IMR-90 (cell line): ENCODE measurements around the gene LOXL4. TPM values are rescaled to one million over a fixed set of nuclear protein-coding genes. Genes with fewer than 3 reads are reported as not detected.

Experiments
- ATAC-seq: fragments of 200-7000 bp; cut with Tn5 transposase; 2 replicates; pipeline ENCODE4 v1.9.1; 2020; ENCODE audit warnings: low read depth, mild to moderate bottlenecking, moderate library complexity
- BruUV-seq: library from RNA; stranded (reverse); fragments of 400-500 nt; replicated peaks from 2 replicates; lab custom pipeline; 2021; lab: Mats Ljungman, UMichigan
- CTCF ChIA-PET: fragments of 300-600 bp; formaldehyde crosslinking; extraction: SDS; loops from one replicate; lab custom pipeline; 2021; ENCODE audit warnings: antibody characterized with exemption; lab: Yijun Ruan, JAX
- POLR2A ChIA-PET: fragments of 300-600 bp; sonication (Branson Sonifier 250); formaldehyde crosslinking; loops from one replicate; lab custom pipeline; 2022; ENCODE audit warnings: antibody characterized with exemption; ENCODE audit not compliant: unreplicated experiment; lab: Charles Lee
- DNase-seq: peaks from one replicate; pipeline ENCODE4 v3.0.0; 2013
- H2AFZ ChIP-seq: replicated peaks from 2 replicates; pipeline ENCODE3; 2013; ENCODE audit warnings: low read length, mild to moderate bottlenecking; ENCODE audit not compliant: poor library complexity
- H2AK5ac ChIP-seq: 2 replicates; pipeline ENCODE4 v1.6.1; 2013; ENCODE audit warnings: low read depth, low read length, inconsistent platforms
- H2AK9ac ChIP-seq: replicated peaks from 2 replicates; pipeline ENCODE3; 2013; ENCODE audit warnings: mild to moderate bottlenecking, low read depth, low read length, moderate library complexity; ENCODE audit not compliant: poor library complexity
- H2BK120ac ChIP-seq: 2 replicates; pipeline ENCODE4 v1.6.1; 2013; ENCODE audit warnings: low read depth, low read length, inconsistent platforms
- H2BK15ac ChIP-seq: 3 replicates; pipeline ENCODE4 v1.6.1; 2013; ENCODE audit warnings: low read depth, low read length, inconsistent platforms
- H2BK20ac ChIP-seq: 2 replicates; pipeline ENCODE4 v1.6.1; 2013; ENCODE audit warnings: low read depth, mild to moderate bottlenecking, inconsistent platforms, low read length, moderate library complexity
- H2BK5ac ChIP-seq: 2 replicates; pipeline ENCODE4 v1.6.1; 2013; ENCODE audit warnings: mild to moderate bottlenecking, low read depth, low read length, inconsistent platforms; ENCODE audit not compliant: poor library complexity, severe bottlenecking
- H3K14ac ChIP-seq: replicated peaks from 2 replicates; pipeline ENCODE4 v1.6.1; 2013; ENCODE audit warnings: low read depth, low read length, inconsistent platforms
- H3K18ac ChIP-seq: 2 replicates; pipeline ENCODE4 v1.6.1; 2013; ENCODE audit warnings: low read depth, low read length, control low read depth
- H3K23ac ChIP-seq: 2 replicates; pipeline ENCODE4 v1.6.1; 2013; ENCODE audit warnings: low read depth, low read length, inconsistent platforms
- H3K27ac ChIP-seq: 2 replicates; pipeline ENCODE4 v1.5.1; 2013; ENCODE audit warnings: mild to moderate bottlenecking, control low read depth, low read length; ENCODE audit not compliant: insufficient read depth
- H3K27me3 ChIP-seq: 2 replicates; pipeline ENCODE4 v1.6.1; 2013; ENCODE audit warnings: low read length; ENCODE audit not compliant: control insufficient read depth, insufficient read depth
- H3K36me3 ChIP-seq: 2 replicates; pipeline ENCODE4 v1.6.1; 2013; ENCODE audit warnings: low read length, mixed read lengths; ENCODE audit not compliant: control insufficient read depth, insufficient read depth
- H3K4ac ChIP-seq: 2 replicates; pipeline ENCODE4 v1.6.1; 2013; ENCODE audit warnings: low read depth, low read length, inconsistent platforms
- H3K4me1 ChIP-seq: 2 replicates; pipeline ENCODE4 v1.6.1; 2013; ENCODE audit warnings: low read length, mixed read lengths; ENCODE audit not compliant: control insufficient read depth, insufficient read depth
- H3K4me2 ChIP-seq: 2 replicates; pipeline ENCODE4 v1.6.1; 2013; ENCODE audit warnings: low read depth, mild to moderate bottlenecking, control low read depth, low read length, moderate library complexity
- H3K4me3 ChIP-seq: 2 replicates; pipeline ENCODE4 v1.5.1; 2013; ENCODE audit warnings: low read depth, mild to moderate bottlenecking, control low read depth, low read length, moderate library complexity; ENCODE audit not compliant: insufficient read depth
- H3K56ac ChIP-seq: 2 replicates; pipeline ENCODE4 v1.6.1; 2013; ENCODE audit warnings: low read length, inconsistent platforms; ENCODE audit not compliant: insufficient read depth; ENCODE audit errors: extremely low read depth
- H3K79me1 ChIP-seq, 2 experiments: 2 replicates each; pipeline ENCODE4 v1.6.1; 2013; ENCODE audit warnings: low read length in 2 of 2, inconsistent platforms in 1 of 2, low read depth in 1 of 2
- H3K9ac ChIP-seq: 2 replicates; pipeline ENCODE4 v1.6.1; 2013; ENCODE audit warnings: low read depth, low read length, control low read depth
- H3K9me1 ChIP-seq: 2 replicates; pipeline ENCODE4 v1.6.1; 2013; ENCODE audit warnings: low read length, inconsistent platforms; ENCODE audit not compliant: insufficient read depth
- H3K9me3 ChIP-seq: 2 replicates; pipeline ENCODE4 v1.6.1; 2013; ENCODE audit warnings: low read length; ENCODE audit not compliant: control insufficient read depth, insufficient read depth
- H4K20me1 ChIP-seq: 2 replicates; pipeline ENCODE4 v1.6.1; 2013; ENCODE audit warnings: low read length, inconsistent platforms; ENCODE audit not compliant: insufficient read depth
- H4K5ac ChIP-seq: 2 replicates; pipeline ENCODE4 v1.6.1; 2013; ENCODE audit warnings: mild to moderate bottlenecking, low read depth, low read length, control low read depth
- H4K8ac ChIP-seq, 2 experiments: 2 replicates each; pipeline ENCODE4 v1.6.1; 2013; ENCODE audit warnings: low read depth in 2 of 2, low read length in 2 of 2, control low read depth in 1 of 2, inconsistent platforms in 1 of 2
- H4K91ac ChIP-seq: 2 replicates; pipeline ENCODE4 v1.6.1; 2013; ENCODE audit warnings: low read depth, low read length, inconsistent platforms; ENCODE audit not compliant: insufficient read depth
- BHLHE40 ChIP-seq: fragments of 150-350 bp; IDR thresholded peaks from 2 replicates; pipeline ENCODE4 v1.6.1; 2016; ENCODE audit warnings: mild to moderate bottlenecking, low read depth, low read length
- CEBPB ChIP-seq: IDR thresholded peaks from 2 replicates; pipeline ENCODE4 v1.6.1; 2012; ENCODE audit warnings: low read depth, low read length, improper control_type of control experiment
- CHD1 ChIP-seq: IDR thresholded peaks from 2 replicates; pipeline ENCODE4 v1.6.1; 2012; ENCODE audit warnings: low read depth, low read length, improper control_type of control experiment
- FOS ChIP-seq: fragments of 150-350 bp; IDR thresholded peaks from 2 replicates; pipeline ENCODE4 v1.6.1; 2016; ENCODE audit warnings: low read depth, low read length
- MAFK ChIP-seq: IDR thresholded peaks from 2 replicates; pipeline ENCODE4 v1.6.1; 2012; ENCODE audit warnings: low read depth, low read length, improper control_type of control experiment
- MAZ ChIP-seq: IDR thresholded peaks from 2 replicates; pipeline ENCODE4 v1.6.1; 2012; ENCODE audit warnings: low read depth, mild to moderate bottlenecking, low read length, improper control_type of control experiment, moderate library complexity, borderline replicate concordance
- MXI1 ChIP-seq: IDR thresholded peaks from 2 replicates; pipeline ENCODE4 v1.6.1; 2012; ENCODE audit warnings: low read depth, mild to moderate bottlenecking, low read length, moderate library complexity, borderline replicate concordance
- NFE2L2 ChIP-seq: fragments of 150-350 bp; IDR thresholded peaks from 2 replicates; pipeline ENCODE4 v1.6.1; 2016; ENCODE audit warnings: low read depth, mild to moderate bottlenecking, low read length
- POLR2A ChIP-seq: IDR thresholded peaks from 2 replicates; pipeline ENCODE4 v1.6.1; 2012; ENCODE audit warnings: mild to moderate bottlenecking, low read depth, low read length
- RAD21 ChIP-seq: IDR thresholded peaks from 2 replicates; pipeline ENCODE4 v1.6.1; 2012; ENCODE audit warnings: low read length, improper control_type of control experiment
- RCOR1 ChIP-seq: IDR thresholded peaks from 2 replicates; pipeline ENCODE4 v1.6.1; 2012; ENCODE audit warnings: mild to moderate bottlenecking, low read length, improper control_type of control experiment; ENCODE audit not compliant: insufficient replicate concordance
- RFX5 ChIP-seq: IDR thresholded peaks from 2 replicates; pipeline ENCODE4 v1.8.0; 2012; ENCODE audit warnings: low read depth, mild to moderate bottlenecking, low read length, moderate library complexity
- SMC3 ChIP-seq: fragments of 150-350 bp; IDR thresholded peaks from 2 replicates; pipeline ENCODE4 v1.6.1; 2016; ENCODE audit warnings: low read depth, mild to moderate bottlenecking, antibody characterized with exemption, low read length, moderate library complexity
- WGBS, 2 experiments: methylation state at CpG; one replicate each; pipeline versions ENCODE4 v1.1.5 to v1.1.7; 2013; ENCODE audit warnings: missing lambda C conversion rate in 2 of 2; ENCODE audit not compliant: insufficient read length in 1 of 2; ENCODE audit errors: extremely low coverage in 2 of 2; 5-methylcytosine and 5-hydroxymethylcytosine counted together
- dilution Hi-C: fragments of 300-500 bp; cut with HindIII; formaldehyde crosslinking; loops from one replicate; pipeline ENCODE4 v1.14.3; 2018; ENCODE audit warnings: low sequenced_read_pairs; ENCODE audit not compliant: unreplicated experiment
- in situ Hi-C: fragments of 300-500 bp; cut with MboI; formaldehyde crosslinking; loops from 3 replicates; pipeline ENCODE4 v1.14.3; 2019; ENCODE audit warnings: low sequenced_read_pairs, inconsistent platforms, mixed read lengths
- intact Hi-C: fragments of 100-400 bp; cut with micrococcal nuclease; formaldehyde crosslinking; loops from 2 replicates; pipeline ENCODE4 v1.10.0; 2022
- polyA plus RNA-seq, 3 experiments: library from polyadenylated mRNA; depleted of rRNA; stranded (reverse); fragments of >200 nt; gene quantifications; 2 replicates each; pipeline ENCODE4 v1.2.3, GENCODE V29; 2012; ENCODE audit warnings: low replicate concordance in 1 of 3
- total RNA-seq: library from RNA; depleted of rRNA; stranded (reverse); fragments of >200 nt; gene quantifications from 2 replicates; pipeline ENCODE4 v1.2.3, GENCODE V29; 2012
- TF ChIP-seq, protein P1 (sequence below): conservative IDR thresholded peaks from 2 replicates; pipeline ENCODE4 v1.5.1; 2012; ENCODE audit warnings: mild to moderate bottlenecking, low read depth, low read length, improper control_type of control experiment
- TF ChIP-seq, protein P2 (sequence below): fragments of 150-350 bp; IDR thresholded peaks from 2 replicates; pipeline ENCODE4 v1.6.1; 2016; ENCODE audit warnings: low read depth, mild to moderate bottlenecking, low read length, moderate library complexity, borderline replicate concordance
- TF ChIP-seq, protein P3 (sequence below): fragments of 150-350 bp; IDR thresholded peaks from 2 replicates; pipeline ENCODE4 v1.6.1; 2017; ENCODE audit warnings: mild to moderate bottlenecking, antibody characterized with exemption, low read length, low read depth

Gene LOXL4
- total and polyA plus RNA-seq, 2 of the 4 experiments (the other 2 are of a cell fraction) = 20.8 to 26.7 TPM

GRCh38 chr10:98208925-98209324 is 59.1 kb downstream of the LOXL4 start:
- Histone ChIP-seq H2BK5ac (no peak overlapping the region), H3K36me3 (peaks cover 8% of the 10 kb centered on the region), H4K8ac (no peak overlapping the region), H3K56ac (no peak overlapping the region), H3K9me1 (0 out of 2 replicates have a peak, but pooled peaks cover 2% of the 10 kb centered on the region), H3K14ac (no peak overlapping the region), H4K20me1 (no peaks in the 10 kb centered on the region; the same call in 1 of the 2 replicates), H2BK15ac (no peak overlapping the region), H2BK120ac (no peak overlapping the region), H2AK9ac (no peak overlapping the region), H2AFZ (no peak overlapping the region), H3K27me3 (no peaks in the 10 kb centered on the region), H4K91ac (no peak overlapping the region), H3K9me3 (no peaks in the 10 kb centered on the region), H3K27ac (no peak overlapping the region), H3K4me1 (no peaks in the 10 kb centered on the region), H3K4ac (no peak overlapping the region), H4K5ac (no peak overlapping the region), H2AK5ac (no peak overlapping the region), H3K4me3 (no peak overlapping the region), H3K4me2 (no peak overlapping the region), H3K18ac (no peak overlapping the region), H3K23ac (no peak overlapping the region), H3K79me1 (peaks cover 15 to 26% of the 10 kb centered on the region in 2 experiments), H2BK20ac (no peak overlapping the region), H3K9ac (no peak overlapping the region)
- POLR2A ChIA-PET = no interaction called here
- no TSS peak for BruUV-seq
- CTCF ChIA-PET = no interaction called here
- DNase-seq (peak; percentile 11), ATAC-seq (no peak; the same call in 1 of the 2 replicates)
- TF ChIP-seq, protein P1, sequence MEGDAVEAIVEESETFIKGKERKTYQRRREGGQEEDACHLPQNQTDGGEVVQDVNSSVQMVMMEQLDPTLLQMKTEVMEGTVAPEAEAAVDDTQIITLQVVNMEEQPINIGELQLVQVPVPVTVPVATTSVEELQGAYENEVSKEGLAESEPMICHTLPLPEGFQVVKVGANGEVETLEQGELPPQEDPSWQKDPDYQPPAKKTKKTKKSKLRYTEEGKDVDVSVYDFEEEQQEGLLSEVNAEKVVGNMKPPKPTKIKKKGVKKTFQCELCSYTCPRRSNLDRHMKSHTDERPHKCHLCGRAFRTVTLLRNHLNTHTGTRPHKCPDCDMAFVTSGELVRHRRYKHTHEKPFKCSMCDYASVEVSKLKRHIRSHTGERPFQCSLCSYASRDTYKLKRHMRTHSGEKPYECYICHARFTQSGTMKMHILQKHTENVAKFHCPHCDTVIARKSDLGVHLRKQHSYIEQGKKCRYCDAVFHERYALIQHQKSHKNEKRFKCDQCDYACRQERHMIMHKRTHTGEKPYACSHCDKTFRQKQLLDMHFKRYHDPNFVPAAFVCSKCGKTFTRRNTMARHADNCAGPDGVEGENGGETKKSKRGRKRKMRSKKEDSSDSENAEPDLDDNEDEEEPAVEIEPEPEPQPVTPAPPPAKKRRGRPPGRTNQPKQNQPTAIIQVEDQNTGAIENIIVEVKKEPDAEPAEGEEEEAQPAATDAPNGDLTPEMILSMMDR = no peak
- TF ChIP-seq, protein P2, sequence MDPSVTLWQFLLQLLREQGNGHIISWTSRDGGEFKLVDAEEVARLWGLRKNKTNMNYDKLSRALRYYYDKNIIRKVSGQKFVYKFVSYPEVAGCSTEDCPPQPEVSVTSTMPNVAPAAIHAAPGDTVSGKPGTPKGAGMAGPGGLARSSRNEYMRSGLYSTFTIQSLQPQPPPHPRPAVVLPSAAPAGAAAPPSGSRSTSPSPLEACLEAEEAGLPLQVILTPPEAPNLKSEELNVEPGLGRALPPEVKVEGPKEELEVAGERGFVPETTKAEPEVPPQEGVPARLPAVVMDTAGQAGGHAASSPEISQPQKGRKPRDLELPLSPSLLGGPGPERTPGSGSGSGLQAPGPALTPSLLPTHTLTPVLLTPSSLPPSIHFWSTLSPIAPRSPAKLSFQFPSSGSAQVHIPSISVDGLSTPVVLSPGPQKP = no peak
- TF ChIP-seq CEBPB (no peak), RFX5 (no peak), POLR2A (no peak), MAZ (no peak), CHD1 (no peak), BHLHE40 (no peak), MAFK (no peak), NFE2L2 (no peak), FOS (no peak), RCOR1 (no peak), SMC3 (no peak), RAD21 (no peak), MXI1 (no peak)
- TF ChIP-seq, protein P3, sequence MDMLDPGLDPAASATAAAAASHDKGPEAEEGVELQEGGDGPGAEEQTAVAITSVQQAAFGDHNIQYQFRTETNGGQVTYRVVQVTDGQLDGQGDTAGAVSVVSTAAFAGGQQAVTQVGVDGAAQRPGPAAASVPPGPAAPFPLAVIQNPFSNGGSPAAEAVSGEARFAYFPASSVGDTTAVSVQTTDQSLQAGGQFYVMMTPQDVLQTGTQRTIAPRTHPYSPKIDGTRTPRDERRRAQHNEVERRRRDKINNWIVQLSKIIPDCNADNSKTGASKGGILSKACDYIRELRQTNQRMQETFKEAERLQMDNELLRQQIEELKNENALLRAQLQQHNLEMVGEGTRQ = no peak
- WGBS, 2 experiments = no CpG with 5 or more reads among the region's 2 CpGs
- intact Hi-C loops = no loop called here
- dilution Hi-C loops = no loop called here
- in situ Hi-C loops = no loop called here
